Osteoblast (primary cell): ENCODE measurements around the gene SEL1L. TPM values are rescaled to one million over a fixed set of nuclear protein-coding genes. Genes with fewer than 3 reads are reported as not detected.

Experiments
- DNase-seq: peaks from one replicate; pipeline ENCODE4 v3.0.0; 2011; ENCODE audit warnings: low spot score, mixed read lengths; ENCODE audit not compliant: insufficient read length; ENCODE audit errors: missing footprints
- H2AFZ ChIP-seq: 2 replicates; pipeline ENCODE4 v1.6.0; 2011; ENCODE audit warnings: mild to moderate bottlenecking, low read length
- H3K27ac ChIP-seq: 2 replicates; pipeline ENCODE4 v1.5.1; 2011; ENCODE audit warnings: mild to moderate bottlenecking, low read depth, low read length, moderate library complexity
- H3K27me3 ChIP-seq: 2 replicates; pipeline ENCODE4 v1.6.0; 2012; ENCODE audit warnings: mild to moderate bottlenecking, control low read depth, inconsistent platforms, low read length, moderate library complexity; ENCODE audit not compliant: insufficient read depth
- H3K36me3 ChIP-seq: 2 replicates; pipeline ENCODE4 v1.5.1; 2011; ENCODE audit warnings: mild to moderate bottlenecking, low read length, control low read depth, moderate library complexity; ENCODE audit not compliant: insufficient read depth
- H3K4me1 ChIP-seq: 2 replicates; pipeline ENCODE4 v1.5.1; 2011; ENCODE audit warnings: mild to moderate bottlenecking, low read length, control low read depth, moderate library complexity; ENCODE audit not compliant: insufficient read depth
- H3K4me2 ChIP-seq: 2 replicates; pipeline ENCODE4 v1.6.0; 2011; ENCODE audit warnings: mild to moderate bottlenecking, low read length; ENCODE audit not compliant: insufficient read depth
- H3K4me3 ChIP-seq: fragments of 200-600 bp; sonication (generic); 3 replicates; pipeline ENCODE4 v1.5.1; 2012; ENCODE audit warnings: mild to moderate bottlenecking, low read length, inconsistent platforms; ENCODE audit not compliant: insufficient read depth
- H3K79me2 ChIP-seq: 2 replicates; pipeline ENCODE4 v1.6.0; 2012; ENCODE audit warnings: mild to moderate bottlenecking, low read length, control low read depth, inconsistent platforms; ENCODE audit not compliant: insufficient read depth
- H3K9me3 ChIP-seq: 2 replicates; pipeline ENCODE4 v1.5.1; 2011; ENCODE audit warnings: low read depth, low read length, control low read depth
- H4K20me1 ChIP-seq: 2 replicates; pipeline ENCODE4 v1.6.0; 2012; ENCODE audit warnings: mild to moderate bottlenecking, low read length, control low read depth; ENCODE audit not compliant: insufficient read depth
- total RNA-seq: library from RNA; depleted of rRNA; stranded (reverse); fragments of >200 nt; gene quantifications from 2 replicates; pipeline ENCODE4 v1.2.3, GENCODE V29; 2012
- TF ChIP-seq, protein P1 (sequence below): IDR thresholded peaks from 2 replicates; pipeline ENCODE4 v1.5.1; 2011; ENCODE audit warnings: mild to moderate bottlenecking, low read depth, low read length, moderate library complexity; ENCODE audit errors: extremely low read depth

SEL1L gene
- total RNA-seq, 1 donor, result 151 TPM

GRCh38 chr14:81441626-81442134 is 92.0 kb downstream of the SEL1L start:
- TF ChIP-seq, protein P1, sequence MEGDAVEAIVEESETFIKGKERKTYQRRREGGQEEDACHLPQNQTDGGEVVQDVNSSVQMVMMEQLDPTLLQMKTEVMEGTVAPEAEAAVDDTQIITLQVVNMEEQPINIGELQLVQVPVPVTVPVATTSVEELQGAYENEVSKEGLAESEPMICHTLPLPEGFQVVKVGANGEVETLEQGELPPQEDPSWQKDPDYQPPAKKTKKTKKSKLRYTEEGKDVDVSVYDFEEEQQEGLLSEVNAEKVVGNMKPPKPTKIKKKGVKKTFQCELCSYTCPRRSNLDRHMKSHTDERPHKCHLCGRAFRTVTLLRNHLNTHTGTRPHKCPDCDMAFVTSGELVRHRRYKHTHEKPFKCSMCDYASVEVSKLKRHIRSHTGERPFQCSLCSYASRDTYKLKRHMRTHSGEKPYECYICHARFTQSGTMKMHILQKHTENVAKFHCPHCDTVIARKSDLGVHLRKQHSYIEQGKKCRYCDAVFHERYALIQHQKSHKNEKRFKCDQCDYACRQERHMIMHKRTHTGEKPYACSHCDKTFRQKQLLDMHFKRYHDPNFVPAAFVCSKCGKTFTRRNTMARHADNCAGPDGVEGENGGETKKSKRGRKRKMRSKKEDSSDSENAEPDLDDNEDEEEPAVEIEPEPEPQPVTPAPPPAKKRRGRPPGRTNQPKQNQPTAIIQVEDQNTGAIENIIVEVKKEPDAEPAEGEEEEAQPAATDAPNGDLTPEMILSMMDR, result no peak

DNA sequence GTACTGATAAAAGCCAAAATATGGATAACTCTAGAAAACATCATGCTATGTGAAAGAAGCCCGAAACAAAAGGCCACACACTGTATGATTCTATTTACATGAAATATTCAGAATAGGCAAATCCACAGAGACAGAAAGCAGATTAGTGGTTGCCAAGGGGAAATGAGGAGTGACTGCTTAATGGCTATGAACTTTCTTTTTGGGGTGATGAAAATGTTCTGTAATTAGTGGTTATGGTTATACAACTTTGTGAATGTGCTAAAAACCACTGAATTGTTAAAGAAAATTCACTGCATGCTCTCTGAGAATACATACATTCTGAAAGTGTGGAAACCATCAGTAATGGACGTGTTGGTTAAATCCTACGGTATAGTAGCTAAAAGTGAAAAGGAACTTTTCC is 93.6 kb downstream of the SEL1L start:
- no peak for DNase-seq
- TF ChIP-seq, protein P1, result no peak
- H3K4me2 ChIP-seq, result no peak overlapping the region
- peaks cover 57% of the 10 kb centered on the region for H3K27me3 ChIP-seq
- H2AFZ ChIP-seq, result no peak overlapping the region
- H3K4me3 ChIP-seq, result no peak overlapping the region
- no peaks in the 10 kb centered on the region for H3K79me2 ChIP-seq
- H3K27ac ChIP-seq, result no peak overlapping the region
- H3K4me1 ChIP-seq, result peaks cover 4% of the 10 kb centered on the region
- no peaks in the 10 kb centered on the region for H4K20me1 ChIP-seq
- no peaks in the 10 kb centered on the region for H3K9me3 ChIP-seq
- H3K36me3 ChIP-seq, result no peaks in the 10 kb centered on the region

More at GRCh38 chr14:81441626-81442134, 92.0 kb downstream of the SEL1L start:
- Histone ChIP-seq H3K4me2 (no peak overlapping the region), H3K36me3 (no peaks in the 10 kb centered on the region), H2AFZ (no peak overlapping the region), H3K27ac (no peak overlapping the region), H3K9me3 (no peaks in the 10 kb centered on the region), H4K20me1 (no peaks in the 10 kb centered on the region), H3K27me3 (peaks cover 45% of the 10 kb centered on the region), H3K4me3 (no peak overlapping the region), H3K4me1 (peaks cover 2% of the 10 kb centered on the region), H3K79me2 (no peaks in the 10 kb centered on the region)
- no peak for DNase-seq

DNA sequence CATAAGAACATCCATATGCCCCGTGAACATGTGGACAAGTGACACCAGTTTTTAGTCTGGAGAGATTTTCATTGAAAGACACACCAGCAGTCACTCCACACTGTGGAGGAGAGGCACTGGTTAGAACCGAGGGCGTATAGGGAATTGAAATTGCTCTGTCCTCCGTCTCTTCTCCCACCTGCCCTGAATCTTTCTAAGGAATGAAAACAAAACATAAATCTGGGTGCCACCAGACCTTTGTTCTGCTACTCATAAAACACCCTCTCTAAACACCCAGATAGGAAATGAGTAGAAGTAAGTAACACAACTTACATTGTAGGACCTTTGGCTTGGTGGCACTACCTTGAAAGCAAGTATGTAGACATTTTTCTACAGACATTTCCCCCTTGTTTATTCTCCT is 96.4 kb downstream of the SEL1L start:
- no peaks in the 10 kb centered on the region for H3K9me3 ChIP-seq
- peaks cover 72% of the 10 kb centered on the region for H3K27me3 ChIP-seq
- no peak for DNase-seq
- H4K20me1 ChIP-seq, result no peaks in the 10 kb centered on the region
- H2AFZ ChIP-seq, result no peak overlapping the region
- H3K4me2 ChIP-seq, result no peak overlapping the region
- no peaks in the 10 kb centered on the region for H3K79me2 ChIP-seq
- no peaks in the 10 kb centered on the region for H3K36me3 ChIP-seq
- H3K4me3 ChIP-seq, result no peak overlapping the region
- TF ChIP-seq, protein P1, result no peak
- H3K4me1 ChIP-seq, result peaks cover 4% of the 10 kb centered on the region
- no peak overlapping the region for H3K27ac ChIP-seq

- peak overlapping the region; percentile 60 for H2AFZ ChIP-seq
- DNase-seq, result peak; percentile 98
- TF ChIP-seq, protein P1, result no peak
- peak overlapping the region; percentile 76 for H3K4me2 ChIP-seq
- H3K4me3 ChIP-seq, result peak overlapping the region; percentile 60
- H4K20me1 ChIP-seq, result no peaks in the 10 kb centered on the region
- H3K79me2 ChIP-seq, result no peaks in the 10 kb centered on the region
- H3K9me3 ChIP-seq, result no peaks in the 10 kb centered on the region
- no peak overlapping the region for H3K27ac ChIP-seq
- H3K27me3 ChIP-seq, result peaks cover 65% of the 10 kb centered on the region
- no peaks in the 10 kb centered on the region for H3K36me3 ChIP-seq
- H3K4me1 ChIP-seq, result peaks cover 4% of the 10 kb centered on the region
Measured at GRCh38 chr14:81436296-81437138, 97.1 kb downstream of the SEL1L start.
